ENCODE results near the gene GCDH. TPM values are rescaled to one million over a fixed set of nuclear protein-coding genes. Genes with fewer than 3 reads are reported as not detected.
"Not testable (repeated sequence)": the region's sequence is repeated elsewhere in the genome, so short reads cannot be mapped to it uniquely, and the experiment has no call there.

Gene GCDH
- 32.5 TPM for polyA plus RNA-seq (2013, experiment 1 of 4)
- polyA plus RNA-seq (2013, experiment 2 of 4) = 36.8 TPM
- polyA plus RNA-seq (2013, experiment 3 of 4) = 31.8 TPM
- 28.7 TPM for polyA plus RNA-seq (2013, experiment 4 of 4)

DNA sequence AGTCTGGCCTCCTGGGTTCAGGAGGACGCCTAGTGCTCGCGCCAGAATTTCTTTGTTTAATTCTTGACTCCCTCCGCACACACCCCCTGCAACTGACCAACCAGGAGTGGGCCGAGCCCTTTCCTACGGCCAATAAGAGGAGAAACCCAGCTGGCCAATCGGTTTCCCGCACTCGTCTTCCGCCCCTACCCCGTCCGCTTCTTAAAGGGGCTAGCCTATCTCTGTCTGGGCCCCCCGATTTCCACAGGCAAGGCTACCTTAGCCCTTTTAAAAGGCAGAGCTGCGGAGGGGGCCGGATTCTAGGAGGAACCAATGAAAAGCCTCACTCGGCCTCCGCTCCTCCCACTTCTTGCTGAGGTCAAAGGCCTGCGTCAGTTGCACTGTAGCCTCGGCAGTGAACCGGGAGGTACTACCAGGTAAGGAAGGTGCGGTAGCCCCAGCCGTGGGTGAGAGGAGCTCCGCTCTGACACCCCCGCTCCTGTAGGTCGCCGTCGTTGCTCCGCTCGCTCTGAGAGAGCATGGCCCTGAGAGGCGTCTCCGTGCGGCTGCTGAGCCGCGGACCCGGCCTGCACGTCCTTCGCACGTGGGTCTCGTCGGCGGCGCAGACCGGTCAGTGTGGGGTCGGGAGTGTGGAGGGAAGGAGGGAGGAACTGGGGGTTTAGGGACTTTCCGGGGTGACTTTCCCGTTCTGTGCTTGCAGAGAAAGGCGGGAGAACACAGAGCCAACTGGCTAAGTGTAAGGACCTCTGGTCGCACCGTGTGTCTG lies at the start of gene GCDH:
Gene GCDH, plus strand, starts transcription at position 374 of the 766 bp plus-strand sequence. Its CDS starts 145 bp downstream, at position 519.
- Histone ChIP-seq H3K4me3 (ENCODE audit: insufficient read depth, low read depth, low read length) (peak within 1 kb of the TSS; percentile 65), H3K36me3 (ENCODE audit: control insufficient read depth, insufficient read depth, low read length) (no peaks in the 10 kb centered on the region), H3K27me3 (ENCODE audit: control insufficient read depth, insufficient read depth, low read length, poor library complexity, severe bottlenecking) (peaks cover 29% of the 10 kb centered on the region), H3K9me3 (ENCODE audit: control insufficient read depth, low read length) (no peaks in the 10 kb centered on the region), H3K4me1 (ENCODE audit: control insufficient read depth, insufficient read depth, low read length) (peaks cover 6% of the 10 kb centered on the region), H3K27ac (ENCODE audit: insufficient read depth, low read depth, low read length, poor library complexity, severe bottlenecking) (peak within 1 kb of the TSS; percentile 87)
- 1% methylated on average over 49 of the region's 49 CpGs for WGBS, 2 experiments

DNA sequence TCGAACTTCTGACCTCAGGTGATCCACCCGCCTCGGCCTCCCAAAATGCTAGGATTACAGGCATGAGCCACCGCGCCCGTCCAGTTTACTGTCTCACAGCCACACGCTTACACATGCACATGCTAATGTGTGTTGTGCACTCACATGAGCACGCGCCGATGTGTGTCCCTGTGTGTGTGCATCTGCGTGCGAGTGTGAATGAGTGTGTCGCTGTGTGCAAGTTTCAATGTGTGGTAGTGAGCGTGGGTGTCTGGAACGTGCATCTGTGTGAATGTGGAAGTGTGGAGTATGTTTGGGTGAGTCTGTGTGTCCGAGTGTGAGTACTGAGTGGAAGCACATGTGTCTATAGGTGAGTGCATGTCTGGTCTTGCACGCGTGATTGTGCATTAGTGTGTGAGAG lies 48.4 kb upstream of the GCDH start:
- Histone ChIP-seq H3K4me1 (ENCODE audit: control insufficient read depth, insufficient read depth, low read length) (peaks cover 5% of the 10 kb centered on the region), H3K4me3 (ENCODE audit: insufficient read depth, low read depth, low read length) (no peak overlapping the region)
- 96% methylated on average over 18 of the region's 18 CpGs for WGBS, 2 experiments

DNA sequence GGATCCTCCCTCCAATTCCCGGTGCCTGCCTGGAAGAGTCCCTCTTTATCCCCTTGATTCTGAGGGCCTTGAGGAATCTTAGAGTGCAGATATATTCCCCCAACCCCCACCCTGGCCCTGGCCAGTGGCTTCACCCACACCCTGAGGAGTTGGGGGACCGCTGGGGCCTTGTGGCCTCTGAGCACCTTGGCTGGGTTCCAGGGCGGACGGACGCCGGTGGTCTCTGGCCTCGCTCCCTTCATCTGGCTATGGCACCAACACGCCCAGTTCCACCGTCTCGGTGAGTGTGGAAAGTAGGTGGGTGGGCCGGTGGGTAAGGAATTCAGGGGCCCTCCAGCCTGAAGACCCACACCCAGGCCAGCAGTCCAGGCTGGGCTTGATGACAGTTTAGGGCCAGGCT lies 47.6 kb upstream of the GCDH start:
- no peaks in the 10 kb centered on the region for H3K9me3 ChIP-seq (ENCODE audit: control insufficient read depth, low read length)
- 94 to 95% methylated on average over 11 of the region's 11 CpGs for WGBS, 2 experiments
- no peaks in the 10 kb centered on the region for H3K36me3 ChIP-seq (ENCODE audit: control insufficient read depth, insufficient read depth, low read length)
- peaks cover 5% of the 10 kb centered on the region for H3K4me1 ChIP-seq (ENCODE audit: control insufficient read depth, insufficient read depth, low read length)
- H3K27ac ChIP-seq (ENCODE audit: insufficient read depth, low read depth, low read length, poor library complexity, severe bottlenecking) = no peak overlapping the region
- H3K4me3 ChIP-seq (ENCODE audit: insufficient read depth, low read depth, low read length) = no peak overlapping the region
- peaks cover 16% of the 10 kb centered on the region for H3K27me3 ChIP-seq (ENCODE audit: control insufficient read depth, insufficient read depth, low read length, poor library complexity, severe bottlenecking)

More for the DNA sequence above, 48.4 kb upstream of the GCDH start:
- H3K27me3 ChIP-seq (ENCODE audit: control insufficient read depth, insufficient read depth, low read length, poor library complexity, severe bottlenecking) = peaks cover 19% of the 10 kb centered on the region
- no peaks in the 10 kb centered on the region for H3K9me3 ChIP-seq (ENCODE audit: control insufficient read depth, low read length)
- H3K27ac ChIP-seq (ENCODE audit: insufficient read depth, low read depth, low read length, poor library complexity, severe bottlenecking) = no peak overlapping the region
- H3K36me3 ChIP-seq (ENCODE audit: control insufficient read depth, insufficient read depth, low read length) = no peaks in the 10 kb centered on the region

DNA sequence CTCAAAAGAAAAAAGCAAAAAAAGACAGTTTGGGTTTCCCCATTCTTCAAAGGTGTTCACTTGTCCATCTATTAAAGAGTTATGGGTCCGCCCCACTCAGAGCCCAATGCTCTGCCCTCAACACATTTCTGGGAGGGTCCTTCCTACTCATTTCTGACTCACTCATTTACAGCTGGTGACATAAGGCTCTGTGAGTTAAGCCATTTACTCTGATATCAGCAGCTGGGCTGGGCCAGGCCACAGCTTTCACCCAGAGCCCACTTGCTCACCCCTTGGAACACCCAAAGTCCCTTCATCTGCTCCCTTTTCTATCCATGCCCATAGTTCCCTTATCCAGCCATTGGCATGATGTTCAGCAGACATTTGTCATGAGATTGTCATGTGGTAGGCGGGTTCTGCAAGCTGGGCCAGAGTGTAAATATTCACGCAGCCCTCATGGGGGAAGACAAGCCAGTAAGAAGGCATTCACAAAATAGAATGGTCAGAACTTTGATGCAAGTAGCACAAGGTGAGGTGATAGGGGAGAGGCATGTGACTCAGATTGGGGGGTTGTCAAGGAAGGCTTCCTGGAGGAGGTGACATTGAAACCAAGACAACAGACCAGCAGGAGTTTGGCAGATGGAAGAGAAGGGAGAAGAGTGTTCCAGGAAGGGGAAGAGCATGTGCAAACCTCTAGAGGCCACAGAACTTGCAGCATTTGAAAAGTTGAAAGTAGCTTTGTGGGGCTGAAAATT lies 46.8 kb upstream of the GCDH start:
- Histone ChIP-seq H3K9me3 (ENCODE audit: control insufficient read depth, low read length) (no peaks in the 10 kb centered on the region), H3K36me3 (ENCODE audit: control insufficient read depth, insufficient read depth, low read length) (no peaks in the 10 kb centered on the region), H3K27ac (ENCODE audit: insufficient read depth, low read depth, low read length, poor library complexity, severe bottlenecking) (no peak overlapping the region), H3K4me1 (ENCODE audit: control insufficient read depth, insufficient read depth, low read length) (peaks cover 1% of the 10 kb centered on the region), H3K4me3 (ENCODE audit: insufficient read depth, low read depth, low read length) (no peak overlapping the region), H3K27me3 (ENCODE audit: control insufficient read depth, insufficient read depth, low read length, poor library complexity, severe bottlenecking) (peaks cover 8% of the 10 kb centered on the region)
- 92 to 93% methylated on average over 3 of the region's 3 CpGs for WGBS, 2 experiments

DNA sequence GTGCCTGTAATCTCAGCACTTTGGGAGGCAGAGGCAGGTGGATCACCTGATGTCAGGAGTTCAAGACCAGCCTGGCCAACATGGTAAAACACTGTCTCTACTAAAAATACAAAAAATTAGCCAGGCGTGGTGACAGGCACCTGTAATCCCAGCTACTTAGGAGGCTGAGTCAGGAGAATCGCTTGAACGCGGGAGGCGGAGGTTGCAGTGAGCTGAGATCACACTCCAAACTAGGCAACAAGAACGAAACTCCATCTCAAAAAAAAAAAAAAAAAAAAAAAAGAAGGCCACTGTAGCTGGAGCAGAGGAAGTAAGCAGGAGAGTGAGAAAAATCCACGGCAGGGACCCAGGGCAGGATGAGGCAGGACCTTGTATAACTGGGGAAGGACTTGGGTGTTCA lies 44.3 kb upstream of the GCDH start:
- H3K27ac ChIP-seq (ENCODE audit: insufficient read depth, low read depth, low read length, poor library complexity, severe bottlenecking); H3K27me3 ChIP-seq (ENCODE audit: control insufficient read depth, insufficient read depth, low read length, poor library complexity, severe bottlenecking); H3K9me3 ChIP-seq (ENCODE audit: control insufficient read depth, low read length); H3K36me3 ChIP-seq (ENCODE audit: control insufficient read depth, insufficient read depth, low read length); H3K4me3 ChIP-seq (ENCODE audit: insufficient read depth, low read depth, low read length); H3K4me1 ChIP-seq (ENCODE audit: control insufficient read depth, insufficient read depth, low read length): not testable (repeated sequence)
- WGBS, 2 experiments = 90% methylated on average over 6 to 7 of the region's 7 CpGs

DNA sequence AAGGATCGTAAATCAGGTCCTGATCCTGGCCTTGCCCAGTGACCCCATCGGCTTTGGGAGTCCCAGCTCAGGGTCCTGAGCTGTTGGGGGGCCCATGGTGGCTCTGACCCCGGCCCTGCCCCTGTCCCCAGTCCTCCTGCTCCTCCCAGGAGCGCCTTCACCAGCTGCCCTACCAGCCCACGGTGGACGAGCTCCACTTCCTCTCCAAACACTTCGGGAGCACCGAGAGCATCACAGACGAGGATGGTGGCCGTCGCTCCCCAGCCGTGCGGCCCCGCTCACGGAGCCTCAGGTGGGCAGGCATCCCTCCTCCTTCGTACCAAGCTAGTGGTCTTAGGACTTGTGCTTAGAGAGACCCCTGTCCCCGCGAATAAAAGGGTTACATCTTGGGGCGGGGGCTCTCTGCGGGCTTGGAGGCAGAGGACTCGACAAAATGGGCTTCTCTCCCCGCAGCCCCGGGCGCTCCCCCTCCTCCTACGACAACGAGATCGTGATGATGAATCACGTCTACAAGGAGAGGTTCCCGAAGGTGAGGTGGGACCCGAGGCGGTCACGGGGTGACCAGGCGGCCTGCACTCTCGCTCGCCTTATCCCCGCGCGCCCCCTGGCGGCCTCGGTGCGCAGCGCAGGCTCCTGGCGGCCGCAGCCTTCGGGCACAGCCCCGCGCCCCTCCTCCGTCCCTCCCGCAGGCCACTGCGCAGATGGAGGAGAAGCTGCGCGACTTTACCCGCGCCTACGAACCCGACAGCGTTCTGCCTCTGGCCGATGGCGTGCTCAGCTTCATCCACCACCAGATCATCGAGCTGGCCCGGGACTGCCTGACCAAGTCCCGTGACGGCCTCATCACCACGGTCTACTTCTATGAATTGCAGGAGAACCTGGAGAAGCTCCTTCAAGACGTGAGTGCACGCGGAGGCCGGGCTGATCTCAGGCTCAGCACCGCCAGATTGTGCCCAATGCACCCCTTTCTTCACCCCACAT lies 43.5 kb upstream of the GCDH start:
- Histone ChIP-seq H3K4me3 (ENCODE audit: insufficient read depth, low read depth, low read length) (no peak overlapping the region), H3K27ac (ENCODE audit: insufficient read depth, low read depth, low read length, poor library complexity, severe bottlenecking) (no peak overlapping the region), H3K9me3 (ENCODE audit: control insufficient read depth, low read length) (no peaks in the 10 kb centered on the region), H3K4me1 (ENCODE audit: control insufficient read depth, insufficient read depth, low read length) (no peaks in the 10 kb centered on the region), H3K27me3 (ENCODE audit: control insufficient read depth, insufficient read depth, low read length, poor library complexity, severe bottlenecking) (peaks cover 4% of the 10 kb centered on the region), H3K36me3 (ENCODE audit: control insufficient read depth, insufficient read depth, low read length) (peaks cover 3% of the 10 kb centered on the region)
- 32% methylated on average over 69 of the region's 69 CpGs for WGBS, 2 experiments

DNA sequence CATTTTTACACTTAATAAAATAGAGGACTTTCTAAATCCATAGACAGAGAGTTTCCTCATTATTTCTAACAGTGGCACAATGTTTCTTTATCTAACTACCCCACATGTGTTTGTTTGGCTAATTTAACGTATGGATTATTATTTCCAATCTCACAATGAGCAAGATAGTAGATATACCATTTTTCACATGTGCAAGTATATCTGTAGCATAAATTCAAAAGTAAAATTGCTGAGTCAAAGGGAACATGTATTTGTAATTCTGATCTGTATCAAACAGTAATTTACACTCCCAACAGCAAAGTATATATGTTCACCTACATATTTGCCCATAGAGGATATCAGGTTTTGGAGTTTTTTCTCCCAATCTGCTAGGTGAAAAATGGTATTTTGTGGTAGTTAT lies 34.3 kb upstream of the GCDH start:
- no CpG with 5 or more reads among the region's 1 CpG for WGBS, 2 experiments
- no peak overlapping the region for H3K4me3 ChIP-seq (ENCODE audit: insufficient read depth, low read depth, low read length)

DNA sequence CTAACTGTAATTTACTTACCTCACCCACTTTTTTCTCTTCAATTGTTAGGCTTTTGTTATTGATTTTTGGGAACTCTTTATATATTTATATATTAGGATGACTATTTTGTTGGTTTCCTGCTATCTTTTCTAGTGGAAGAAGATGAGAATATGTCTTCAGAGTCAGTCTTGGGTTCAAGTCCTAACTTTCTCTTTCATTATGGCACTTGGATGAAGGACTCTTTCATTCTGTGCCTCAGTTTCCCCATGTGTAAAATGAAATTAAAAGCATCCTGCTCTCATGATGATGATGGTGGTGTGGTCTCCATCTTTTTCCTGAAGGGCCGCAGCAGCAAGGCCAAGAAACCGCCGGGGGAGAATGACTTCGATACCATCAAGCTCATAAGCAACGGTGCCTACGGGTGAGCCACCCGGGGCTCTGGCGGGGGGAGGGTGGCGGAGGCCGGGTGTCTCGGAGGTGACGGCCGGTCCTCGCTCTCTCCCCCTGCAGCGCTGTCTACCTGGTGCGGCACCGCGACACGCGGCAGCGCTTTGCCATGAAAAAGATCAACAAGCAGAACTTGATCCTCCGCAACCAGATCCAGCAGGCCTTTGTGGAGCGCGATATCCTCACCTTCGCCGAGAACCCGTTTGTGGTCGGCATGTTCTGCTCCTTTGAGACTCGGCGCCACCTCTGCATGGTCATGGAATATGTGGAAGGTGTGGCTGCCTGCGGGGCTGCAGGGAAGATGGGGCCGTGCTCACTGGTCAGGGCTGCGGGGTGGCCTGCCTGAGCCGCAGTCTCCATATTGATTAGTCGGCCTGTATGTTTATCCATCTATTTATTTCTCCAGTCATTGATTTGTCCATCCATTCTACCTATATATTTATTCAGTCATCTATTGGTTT lies 32.7 kb upstream of the GCDH start:
- H3K9me3 ChIP-seq (ENCODE audit: control insufficient read depth, low read length) = no peaks in the 10 kb centered on the region
- H3K27me3 ChIP-seq (ENCODE audit: control insufficient read depth, insufficient read depth, low read length, poor library complexity, severe bottlenecking) = no peaks in the 10 kb centered on the region
- H3K27ac ChIP-seq (ENCODE audit: insufficient read depth, low read depth, low read length, poor library complexity, severe bottlenecking) = no peak overlapping the region
- no peaks in the 10 kb centered on the region for H3K4me1 ChIP-seq (ENCODE audit: control insufficient read depth, insufficient read depth, low read length)
- no peak overlapping the region for H3K4me3 ChIP-seq (ENCODE audit: insufficient read depth, low read depth, low read length)
- H3K36me3 ChIP-seq (ENCODE audit: control insufficient read depth, insufficient read depth, low read length) = no peaks in the 10 kb centered on the region
- 95% methylated on average over 35 of the region's 35 CpGs for WGBS, 2 experiments

More for the DNA sequence above, 34.3 kb upstream of the GCDH start:
- no peaks in the 10 kb centered on the region for H3K27me3 ChIP-seq (ENCODE audit: control insufficient read depth, insufficient read depth, low read length, poor library complexity, severe bottlenecking)
- no peak overlapping the region for H3K27ac ChIP-seq (ENCODE audit: insufficient read depth, low read depth, low read length, poor library complexity, severe bottlenecking)
- H3K36me3 ChIP-seq (ENCODE audit: control insufficient read depth, insufficient read depth, low read length) = peaks cover 3% of the 10 kb centered on the region
- H3K9me3 ChIP-seq (ENCODE audit: control insufficient read depth, low read length) = no peaks in the 10 kb centered on the region
- no peaks in the 10 kb centered on the region for H3K4me1 ChIP-seq (ENCODE audit: control insufficient read depth, insufficient read depth, low read length)

DNA sequence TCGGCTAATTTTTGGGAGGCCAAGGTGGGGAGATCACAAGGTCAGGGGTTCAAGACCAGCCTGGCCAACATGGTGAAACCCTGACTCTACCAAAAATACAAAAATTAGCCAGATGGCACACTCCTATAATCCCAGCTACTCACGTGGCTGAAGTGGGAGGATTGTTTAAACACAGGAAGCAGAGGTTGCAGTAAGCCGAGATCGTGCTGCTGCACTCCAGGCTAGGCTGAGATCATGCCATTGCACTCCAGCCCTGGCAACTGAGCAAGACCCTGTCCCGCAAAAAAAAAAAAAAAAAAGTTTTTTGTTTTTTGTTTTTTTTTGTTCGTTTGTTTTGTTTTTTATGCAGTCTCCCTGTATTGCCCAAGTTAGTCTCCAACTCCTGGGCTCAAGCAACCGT lies 31.4 kb upstream of the GCDH start:
- Histone ChIP-seq H3K27ac (ENCODE audit: insufficient read depth, low read depth, low read length, poor library complexity, severe bottlenecking) (no peak overlapping the region), H3K9me3 (ENCODE audit: control insufficient read depth, low read length) (no peaks in the 10 kb centered on the region), H3K4me1 (ENCODE audit: control insufficient read depth, insufficient read depth, low read length) (no peaks in the 10 kb centered on the region), H3K4me3 (ENCODE audit: insufficient read depth, low read depth, low read length) (no peak overlapping the region), H3K27me3 (ENCODE audit: control insufficient read depth, insufficient read depth, low read length, poor library complexity, severe bottlenecking) (no peaks in the 10 kb centered on the region), H3K36me3 (ENCODE audit: control insufficient read depth, insufficient read depth, low read length) (no peaks in the 10 kb centered on the region)
- WGBS, 2 experiments = 92 to 95% methylated on average over 7 of the region's 7 CpGs

Measured in ectodermal cell (in vitro differentiated cells).